ENCODE data around the gene RADIL. TPM values are rescaled to one million over a fixed set of nuclear protein-coding genes. Genes with fewer than 3 reads are reported as not detected.

The RADIL gene
- polyA plus RNA-seq, 1 donor (not counting 4 experiments of a cell fraction or from before 2014, with no cell fraction given) = not detected

GRCh38 chr7:4831723-4832495 lies 51.6 kb downstream of the RADIL start:
- H3K4me1 ChIP-seq (ENCODE audit: control insufficient read depth, extremely low read depth, insufficient read depth, low read length) = no peaks in the 10 kb centered on the region
- H3K27me3 ChIP-seq (ENCODE audit: control insufficient read depth, extremely low read depth, insufficient read depth, low read length) = no peaks in the 10 kb centered on the region
- H3K4me3 ChIP-seq (ENCODE audit: control insufficient read depth in 2 of 3, extremely low read depth in 1 of 3, insufficient read depth in 2 of 3, low read depth in 1 of 3, low read length in 3 of 3) = no peak overlapping the region
- H3K79me2 ChIP-seq (ENCODE audit: control insufficient read depth, insufficient read depth, low read length) = no peaks in the 10 kb centered on the region
- H2AFZ ChIP-seq (ENCODE audit: control insufficient read depth, low read length) = no peak overlapping the region
- H3K36me3 ChIP-seq (ENCODE audit: control insufficient read depth in 2 of 2, extremely low read depth in 1 of 2, insufficient read depth in 2 of 2, low read length in 2 of 2) = no peaks in the 10 kb centered on the region
- no peak for FAIRE-seq
- dilution Hi-C loops (cut with MboI; ENCODE audit: extremely low pct_ligation_motif_present, low sequenced_read_pairs) = no loop called here
- H3K9ac ChIP-seq (ENCODE audit: control insufficient read depth, extremely low read depth, insufficient read depth, low read length) = no peak overlapping the region
- no peak overlapping the region for H3K4me2 ChIP-seq (ENCODE audit: control insufficient read depth, extremely low read depth, insufficient read depth, low read depth, low read length)
- H3K9me1 ChIP-seq (ENCODE audit: control insufficient read depth, extremely low read depth, insufficient read depth, low read length) = no peaks in the 10 kb centered on the region
- no peak for TF ChIP-seq CTCF (optimal IDR thresholded peaks at IDR 0.05 in 1 of 3, IDR thresholded peaks at IDR 0.05 in 1 of 3, conservative IDR thresholded peaks at IDR 0.05 in 1 of 3; ENCODE audit: extremely low read depth in 1 of 3, insufficient read depth in 2 of 3, low read length in 3 of 3)
- no peak for TF ChIP-seq EZH2 (IDR thresholded peaks at IDR 0.05; ENCODE audit: low read length)
- no peaks in the 10 kb centered on the region for H4K20me1 ChIP-seq (ENCODE audit: control insufficient read depth, extremely low read depth, insufficient read depth, low read length)
- no peak overlapping the region for H3K27ac ChIP-seq (ENCODE audit: control insufficient read depth, insufficient read depth, low read length)
- no peak for DNase-seq (ENCODE audit: low read depth, low spot score)
- no peaks in the 10 kb centered on the region for H3K9me3 ChIP-seq (ENCODE audit: control insufficient read depth, low read depth, low read length)

- no peaks in the 10 kb centered on the region for H3K36me3 ChIP-seq (ENCODE audit: control insufficient read depth in 2 of 2, extremely low read depth in 1 of 2, insufficient read depth in 2 of 2, low read length in 2 of 2)
- no peak for TF ChIP-seq EZH2 (IDR thresholded peaks at IDR 0.05; ENCODE audit: low read length)
- peak; percentile 28 to 51 (median 36) for TF ChIP-seq CTCF (optimal IDR thresholded peaks at IDR 0.05 in 1 of 3, IDR thresholded peaks at IDR 0.05 in 1 of 3, conservative IDR thresholded peaks at IDR 0.05 in 1 of 3; ENCODE audit: extremely low read depth in 1 of 3, insufficient read depth in 2 of 3, low read length in 3 of 3)
- no peak overlapping the region for H3K9ac ChIP-seq (ENCODE audit: control insufficient read depth, extremely low read depth, insufficient read depth, low read length)
- no peak overlapping the region for H2AFZ ChIP-seq (ENCODE audit: control insufficient read depth, low read length)
- dilution Hi-C loops (cut with MboI; ENCODE audit: extremely low pct_ligation_motif_present, low sequenced_read_pairs) = no loop called here
- no peaks in the 10 kb centered on the region for H3K9me3 ChIP-seq (ENCODE audit: control insufficient read depth, low read depth, low read length)
- FAIRE-seq (no peak), DNase-seq (ENCODE audit: low read depth, low spot score) (no peak)
- no peak overlapping the region for H3K4me2 ChIP-seq (ENCODE audit: control insufficient read depth, extremely low read depth, insufficient read depth, low read depth, low read length)
- no peaks in the 10 kb centered on the region for H4K20me1 ChIP-seq (ENCODE audit: control insufficient read depth, extremely low read depth, insufficient read depth, low read length)
- H3K4me1 ChIP-seq (ENCODE audit: control insufficient read depth, extremely low read depth, insufficient read depth, low read length) = no peaks in the 10 kb centered on the region
- H3K27ac ChIP-seq (ENCODE audit: control insufficient read depth, insufficient read depth, low read length) = no peak overlapping the region
- no peak overlapping the region for H3K4me3 ChIP-seq (ENCODE audit: control insufficient read depth in 2 of 3, extremely low read depth in 1 of 3, insufficient read depth in 2 of 3, low read depth in 1 of 3, low read length in 3 of 3)
- H3K9me1 ChIP-seq (ENCODE audit: control insufficient read depth, extremely low read depth, insufficient read depth, low read length) = no peaks in the 10 kb centered on the region
- H3K27me3 ChIP-seq (ENCODE audit: control insufficient read depth, extremely low read depth, insufficient read depth, low read length) = no peaks in the 10 kb centered on the region
- H3K79me2 ChIP-seq (ENCODE audit: control insufficient read depth, insufficient read depth, low read length) = no peaks in the 10 kb centered on the region
These were observed 53.3 kb downstream of the RADIL start for GRCh38 chr7:4830176-4830575.

All from keratinocyte (primary cell).